PC-3 (cell line): ENCODE results near the gene ESYT1. TPM values are rescaled to one million over a fixed set of nuclear protein-coding genes. Genes with fewer than 3 reads are reported as not detected.

Source experiments
- ATAC-seq: fragments of 200-7000 bp; cut with Tn5 transposase; 2 replicates; pipeline ENCODE4 v1.9.1; 2020; ENCODE audit warnings: mild to moderate bottlenecking, moderate library complexity
- BruUV-seq: library from RNA; stranded (reverse); fragments of 400-500 nt; replicated peaks from 2 replicates; lab custom pipeline; 2021; lab: Mats Ljungman, UMichigan
- CTCF ChIA-PET: fragments of 300-600 bp; sonication (Branson Sonifier 250); formaldehyde crosslinking; loops from one replicate; lab custom pipeline; 2022; ENCODE audit warnings: antibody characterized with exemption; lab: Charles Lee
- POLR2A ChIA-PET: fragments of 300-600 bp; sonication (Branson Sonifier 250); formaldehyde crosslinking; loops from one replicate; lab custom pipeline; 2022; ENCODE audit warnings: antibody characterized with exemption; ENCODE audit not compliant: unreplicated experiment; lab: Charles Lee
- DNase-seq: peaks from one replicate; pipeline ENCODE4 v3.0.0-alpha.2; 2015
- H2AFZ ChIP-seq: fragments of 300-600 bp; sonication (generic); 2 replicates; pipeline ENCODE4 v1.6.0; 2016; ENCODE audit warnings: antibody characterized with exemption, low read length
- H3F3A ChIP-seq: fragments of 300-600 bp; sonication (generic); one replicate; pipeline ENCODE4 v1.6.0; 2017; ENCODE audit warnings: antibody characterized with exemption, low read length, control low read depth, mild to moderate bottlenecking; ENCODE audit not compliant: unreplicated experiment
- H3K27ac ChIP-seq: fragments of 300-600 bp; sonication (generic); 2 replicates; pipeline ENCODE4 v1.5.1; 2016; ENCODE audit warnings: mild to moderate bottlenecking, low read length
- H3K27me3 ChIP-seq: fragments of 300-600 bp; sonication (generic); 2 replicates; pipeline ENCODE4 v1.6.1; 2016; ENCODE audit warnings: low read length, mixed read lengths
- H3K36me3 ChIP-seq: fragments of 300-600 bp; sonication (generic); 2 replicates; pipeline ENCODE4 v1.6.1; 2016; ENCODE audit warnings: low read depth, mixed run types, low read length, mixed read lengths
- H3K4me1 ChIP-seq: fragments of 300-600 bp; sonication (generic); 2 replicates; pipeline ENCODE4 v1.5.1; 2016; ENCODE audit warnings: low read length; ENCODE audit not compliant: insufficient read depth
- H3K4me2 ChIP-seq: fragments of 300-600 bp; sonication (generic); 2 replicates; pipeline ENCODE4 v1.6.0; 2016; ENCODE audit warnings: low read length
- H3K4me3 ChIP-seq: fragments of 300-600 bp; sonication (generic); 2 replicates; pipeline ENCODE4 v1.5.1; 2016; ENCODE audit warnings: mild to moderate bottlenecking, low read length, mixed read lengths
- H3K79me2 ChIP-seq: fragments of 300-600 bp; sonication (generic); 2 replicates; pipeline ENCODE4 v1.6.1; 2017; ENCODE audit warnings: low read length, mixed read lengths
- H3K9ac ChIP-seq: fragments of 300-600 bp; sonication (generic); 2 replicates; pipeline ENCODE4 v1.6.0; 2016; ENCODE audit warnings: mild to moderate bottlenecking, low read length
- H3K9me2 ChIP-seq: fragments of 300-600 bp; sonication (generic); replicated peaks from 2 replicates; pipeline ENCODE4 v1.6.1; 2016; ENCODE audit warnings: mixed run types, low read length, mixed read lengths
- H3K9me3 ChIP-seq: fragments of 300-600 bp; sonication (generic); 2 replicates; pipeline ENCODE4 v1.6.1; 2016; ENCODE audit warnings: low read length, mixed read lengths
- H4K20me1 ChIP-seq: fragments of 300-600 bp; sonication (generic); 2 replicates; pipeline ENCODE4 v1.6.1; 2016; ENCODE audit warnings: low read length, mixed read lengths
- CTCF ChIP-seq: fragments of 300-600 bp; sonication (generic); conservative IDR thresholded peaks from 2 replicates; pipeline ENCODE4 v1.5.1; 2017; ENCODE audit warnings: antibody characterized with exemption, low read depth, mild to moderate bottlenecking, low read length
- EZH2 ChIP-seq: fragments of 300-600 bp; sonication (generic); IDR thresholded peaks from one replicate; pipeline ENCODE4 v1.6.1; 2017; ENCODE audit warnings: antibody characterized with exemption, mild to moderate bottlenecking, low read length; ENCODE audit not compliant: unreplicated experiment
- EZH2phosphoT487 ChIP-seq: fragments of 300-600 bp; sonication (generic); IDR thresholded peaks from 2 replicates; pipeline ENCODE4 v1.6.1; 2018; ENCODE audit warnings: mild to moderate bottlenecking, antibody characterized with exemption, low read length, borderline replicate concordance
- intact Hi-C: fragments of 100-400 bp; cut with micrococcal nuclease; formaldehyde crosslinking; loops from 2 replicates; pipeline ENCODE4 v1.9.0; 2023
- total RNA-seq: library from RNA; depleted of rRNA; stranded (reverse); fragments of >200 nt; gene quantifications from 2 replicates; pipeline ENCODE4 v1.2.3, GENCODE V29; 2014

The ESYT1 gene
- total RNA-seq, 1 experiment from 2014 or later: 120 TPM

DNA sequence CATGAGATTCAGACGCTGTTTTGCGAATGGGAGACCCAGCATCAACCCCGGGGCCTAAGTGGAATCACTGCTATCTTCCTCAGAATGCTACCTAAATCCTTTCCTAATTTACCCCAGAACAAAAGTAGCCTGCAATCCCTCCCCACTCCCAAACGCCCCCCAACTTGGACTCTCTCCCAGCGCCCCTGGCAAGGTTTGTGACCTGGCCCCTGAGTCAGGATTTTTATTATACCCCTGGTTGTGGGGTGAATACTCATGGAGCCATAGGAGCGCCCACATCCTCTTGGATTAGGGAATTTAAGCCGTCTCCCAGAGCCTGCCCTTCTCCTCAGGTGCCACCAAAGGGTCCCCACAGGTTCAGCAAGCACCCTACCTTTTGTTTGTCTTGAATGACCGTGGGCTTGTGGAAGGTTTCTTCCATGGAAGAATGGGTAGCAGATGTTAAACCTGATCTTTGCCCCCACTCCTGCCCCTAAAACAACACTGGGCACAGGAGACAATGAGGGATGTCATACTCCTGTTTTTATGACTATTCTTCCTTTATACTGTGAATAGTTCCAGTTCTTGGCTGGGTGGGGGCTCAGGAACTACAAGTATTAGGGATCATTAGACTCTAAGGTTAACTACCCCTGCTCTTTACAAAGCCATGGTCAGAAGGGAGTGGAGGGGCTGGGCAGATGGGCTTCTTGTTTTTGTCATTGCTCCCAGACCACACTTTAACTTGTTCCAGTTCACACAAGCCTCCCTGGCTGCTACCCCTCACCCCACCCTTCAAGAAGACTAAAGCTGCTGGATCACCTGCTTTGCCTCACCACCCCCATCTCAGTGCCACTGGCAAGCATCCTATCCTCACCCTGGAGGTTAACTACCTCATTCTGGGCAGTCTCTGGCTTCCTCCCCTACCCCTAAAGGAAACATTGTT lies 24.9 kb downstream of the ESYT1 start:
- H3F3A ChIP-seq: peaks cover 3% of the 10 kb centered on the region
- H3K4me2 ChIP-seq: peak overlapping the region; percentile 99
- H3K79me2 ChIP-seq: peaks cover 12% of the 10 kb centered on the region
- H3K4me1 ChIP-seq: peaks cover 24% of the 10 kb centered on the region
- no peaks in the 10 kb centered on the region for H3K9me2 ChIP-seq
- DNase-seq (no peak), ATAC-seq (no peak)
- POLR2A ChIA-PET: no interaction called here
- BruUV-seq: TSS peak; percentile 70
- CTCF ChIA-PET: no interaction called here
- no peaks in the 10 kb centered on the region for H3K9me3 ChIP-seq
- TF ChIP-seq EZH2 (no peak), EZH2phosphoT487 (no peak), CTCF (no peak)
- H3K27me3 ChIP-seq: no peaks in the 10 kb centered on the region
- H4K20me1 ChIP-seq: no peaks in the 10 kb centered on the region
- H3K4me3 ChIP-seq: peak overlapping the region; percentile 84
- peak overlapping the region; percentile 80 for H2AFZ ChIP-seq
- intact Hi-C loops: loop anchor here (1.0 kb wide), 1 partner anchor 27 kb away; no protein-coding TSS in a partner anchor
- peak overlapping the region; percentile 79 for H3K9ac ChIP-seq
- H3K27ac ChIP-seq: no peak overlapping the region
- H3K36me3 ChIP-seq: no peaks in the 10 kb centered on the region; the same call in 1 of the 2 replicates

- intact Hi-C loops: no loop called here
- Histone ChIP-seq H3K9me3 (no peaks in the 10 kb centered on the region), H3K79me2 (peaks cover 17% of the 10 kb centered on the region), H3K27ac (no peak overlapping the region), H3K9me2 (no peaks in the 10 kb centered on the region), H3K4me1 (peaks cover 24% of the 10 kb centered on the region), H3K27me3 (no peaks in the 10 kb centered on the region), H3F3A (peaks cover 3% of the 10 kb centered on the region), H4K20me1 (peaks cover under 1% of the 10 kb centered on the region), H2AFZ (no peak overlapping the region), H3K4me2 (peak overlapping the region; percentile 99), H3K9ac (no peak overlapping the region), H3K36me3 (no peaks in the 10 kb centered on the region; the same call in 1 of the 2 replicates), H3K4me3 (peak overlapping the region; percentile 84; the same call in 1 of the 2 replicates)
- no TSS peak for BruUV-seq
- ATAC-seq (no peak), DNase-seq (no peak)
- CTCF ChIA-PET: no interaction called here
- POLR2A ChIA-PET: no interaction called here
- TF ChIP-seq CTCF (no peak), EZH2 (no peak), EZH2phosphoT487 (no peak)
These were observed 25.6 kb downstream of the ESYT1 start for GRCh38 chr12:56153678-56154065.
